HG03457 (cell line): ENCODE measurements around the gene ISY1.
"Not testable (repeated sequence)": the region's sequence is repeated elsewhere in the genome, so short reads cannot be mapped to it uniquely, and the experiment has no call there.

ENCODE experiments used
- ATAC-seq: cut with Tn5 transposase; IDR thresholded peaks from one replicate; pipeline ENCODE4 v1.9.1; 2021; ENCODE audit warnings: moderate number of reproducible peaks; ENCODE audit not compliant: unreplicated experiment

ISY1 gene

GRCh38 chr3:129088312-129088711, 72.6 kb downstream of the ISY1 start:
- not testable (repeated sequence) for ATAC-seq

- not testable (repeated sequence) for ATAC-seq
Measured at GRCh38 chr3:129087904-129088303, 73.0 kb downstream of the ISY1 start.

GRCh38 chr3:129087138-129087702, 73.6 kb downstream of the ISY1 start:
- no peak for ATAC-seq

GRCh38 chr3:129085818-129086217, 75.0 kb downstream of the ISY1 start:
- no peak for ATAC-seq

GRCh38 chr3:129085165-129085715, 75.6 kb downstream of the ISY1 start:
- ATAC-seq, result no peak

GRCh38 chr3:129084501-129084900, 76.4 kb downstream of the ISY1 start:
- ATAC-seq, result no peak

- ATAC-seq, result no peak
Measured at GRCh38 chr3:129082026-129082425, 78.8 kb downstream of the ISY1 start.

GRCh38 chr3:129081503-129081902, 79.4 kb downstream of the ISY1 start:
- no peak for ATAC-seq

GRCh38 chr3:129078510-129078909, 82.4 kb downstream of the ISY1 start:
- ATAC-seq, result no peak
